HEK293T (cell line): Measurements from ENCODE around the gene DDX56.

Experiments used
- BHLHE40 ChIP-seq: fragments of 450-650 bp; IDR thresholded peaks from 2 replicates; pipeline ENCODE4 v1.6.1; 2016; ENCODE audit warnings: mild to moderate bottlenecking, moderate library complexity, borderline replicate concordance
- ELF4 ChIP-seq: fragments of 450-650 bp; IDR thresholded peaks from 2 replicates; pipeline ENCODE4 v1.6.1; 2017; ENCODE audit warnings: antibody characterized with exemption
- FOXK2 ChIP-seq: fragments of 450-650 bp; IDR thresholded peaks from 2 replicates; pipeline ENCODE4 v1.6.1; 2016; ENCODE audit warnings: mild to moderate bottlenecking
- FOXM1 ChIP-seq: fragments of 450-650 bp; IDR thresholded peaks from 2 replicates; pipeline ENCODE4 v1.6.1; 2017; ENCODE audit warnings: mild to moderate bottlenecking, borderline replicate concordance
- TARDBP ChIP-seq: fragments of 450-650 bp; IDR thresholded peaks from 2 replicates; pipeline ENCODE4 v1.6.1; 2016

- TF ChIP-seq BHLHE40 (no peak), ELF4 (no peak), FOXK2 (no peak), FOXM1 (no peak), TARDBP (no peak)
Measured at GRCh38 chr7:44541028-44541869, 32.5 kb downstream of the DDX56 start, which contains the start of gene NPC1L1.
